Large intestine (tissue), 3 donors: ENCODE results near the gene TBC1D2. TPM values are rescaled to one million over a fixed set of nuclear protein-coding genes. Genes with fewer than 3 reads are reported as not detected.

Experiments used
- DNase-seq, 2 donors: peaks; one replicate each; pipeline versions ENCODE4 v3.0.0 to v3.0.0-alpha.2; 2013
- H3K27ac ChIP-seq: one replicate; pipeline ENCODE4 v1.5.1; 2013; ENCODE audit warnings: low read length
- H3K27me3 ChIP-seq: 2 replicates; pipeline ENCODE4 v1.6.1; 2013; ENCODE audit warnings: low read length; ENCODE audit not compliant: control insufficient read depth, insufficient read depth
- H3K36me3 ChIP-seq: 2 replicates; pipeline ENCODE4 v1.6.1; 2013; ENCODE audit warnings: low read length; ENCODE audit not compliant: control insufficient read depth, insufficient read depth
- H3K4me1 ChIP-seq: one replicate; pipeline ENCODE4 v1.6.1; 2013; ENCODE audit warnings: low read length; ENCODE audit not compliant: control insufficient read depth, insufficient read depth
- H3K4me3 ChIP-seq: one replicate; pipeline ENCODE4 v1.5.1; 2013; ENCODE audit warnings: low read length
- H3K9me3 ChIP-seq: one replicate; pipeline ENCODE4 v1.6.1; 2013; ENCODE audit warnings: mild to moderate bottlenecking, low read depth, low read length, moderate library complexity; ENCODE audit not compliant: control insufficient read depth
- WGBS: methylation state at CpG from one replicate; pipeline ENCODE4 v1.1.5; 2013; ENCODE audit warnings: low lambda C conversion rate; ENCODE audit not compliant: insufficient coverage; 5-methylcytosine and 5-hydroxymethylcytosine counted together
- polyA plus RNA-seq: library from polyadenylated mRNA; unstranded; fragments of 120-200 nt; gene quantifications from one replicate; pipeline ENCODE4 v1.2.1, GENCODE V29; 2013

Gene TBC1D2
- polyA plus RNA-seq, 1 donor = 30.1 TPM

DNA sequence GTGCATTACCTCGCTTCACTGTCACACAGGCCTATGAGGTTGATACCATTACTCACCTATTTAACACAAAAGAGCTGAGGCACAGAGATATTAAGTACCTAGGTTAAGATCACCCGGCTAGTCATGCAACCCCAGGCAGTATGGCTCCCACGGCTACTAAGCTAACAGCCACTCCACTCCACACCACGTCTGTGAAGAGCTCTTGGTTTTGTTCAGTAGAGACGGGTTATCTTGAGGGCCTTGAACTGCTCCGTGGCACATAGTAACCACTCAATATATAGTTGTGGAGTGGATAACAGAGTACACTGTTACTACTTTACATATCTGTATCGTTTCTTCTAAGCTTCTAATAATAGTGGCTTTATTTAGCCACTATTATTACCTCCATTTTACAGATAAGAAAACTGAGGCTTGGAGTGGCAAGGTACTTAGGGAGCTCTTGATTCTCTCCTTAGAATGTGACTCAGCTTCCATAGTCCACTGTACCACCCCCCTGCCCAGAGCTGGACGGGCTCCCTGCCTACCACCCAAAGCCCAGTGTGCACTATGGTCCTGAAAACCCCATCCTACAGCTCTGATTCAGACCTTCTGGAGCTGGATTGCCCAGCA, 62.0 kb downstream of the TBC1D2 start:
- no peak for DNase-seq
- 67% methylated on average over 1 of the region's 8 CpGs for WGBS
- peak overlapping the region; percentile 98 for H3K27ac ChIP-seq

GRCh38 chr9:98192503-98193335, 62.7 kb downstream of the TBC1D2 start, which contains the start of gene CORO2A:
Gene CORO2A (minus strand): TSS chr9:98192637. CDS start chr9:98157660, 34,977 bp downstream.
- Histone ChIP-seq H3K4me1 (peaks cover 26% of the 10 kb centered on the region), H3K27ac (peak within 1 kb of the TSS; percentile 98), H3K36me3 (peaks cover 2% of the 10 kb centered on the region), H3K9me3 (no peaks in the 10 kb centered on the region), H3K27me3 (peaks cover 4% of the 10 kb centered on the region), H3K4me3 (peak within 1 kb of the TSS; percentile 93)
- WGBS = no CpG with 5 or more reads among the region's 95 CpGs
- DNase-seq = peak; percentile 86 to 93

More for the DNA sequence above, 62.0 kb downstream of the TBC1D2 start:
- peaks cover 20% of the 10 kb centered on the region for H3K4me1 ChIP-seq
- H3K9me3 ChIP-seq = no peaks in the 10 kb centered on the region
- peaks cover 4% of the 10 kb centered on the region for H3K36me3 ChIP-seq
- peaks cover 4% of the 10 kb centered on the region for H3K27me3 ChIP-seq
- peak overlapping the region; percentile 56 for H3K4me3 ChIP-seq

- Histone ChIP-seq H3K36me3 (peaks cover 2% of the 10 kb centered on the region), H3K4me3 (peak overlapping the region; percentile 93), H3K9me3 (no peaks in the 10 kb centered on the region), H3K27me3 (peaks cover 4% of the 10 kb centered on the region), H3K4me1 (peaks cover 28% of the 10 kb centered on the region), H3K27ac (peak overlapping the region; percentile 93)
- peak in 1 of 2 donors; percentile 78 for DNase-seq
- no CpG with 5 or more reads among the region's 47 CpGs for WGBS
Observed at GRCh38 chr9:98191671-98192502, 63.6 kb downstream of the TBC1D2 start.

- peaks cover 33% of the 10 kb centered on the region for H3K4me1 ChIP-seq
- no peaks in the 10 kb centered on the region for H3K36me3 ChIP-seq
- peaks cover 4% of the 10 kb centered on the region for H3K27me3 ChIP-seq
- no peak for DNase-seq
- H3K9me3 ChIP-seq = no peaks in the 10 kb centered on the region
- no CpG with 5 or more reads among the region's 5 CpGs for WGBS
- H3K27ac ChIP-seq = peak overlapping the region; percentile 93
- peak overlapping the region; percentile 93 for H3K4me3 ChIP-seq
Observed at GRCh38 chr9:98191181-98191608, 64.3 kb downstream of the TBC1D2 start.

GRCh38 chr9:98190757-98191105, 64.7 kb downstream of the TBC1D2 start:
- WGBS = no CpG with 5 or more reads among the region's 5 CpGs
- H3K36me3 ChIP-seq = no peaks in the 10 kb centered on the region
- peak in 1 of 2 donors; percentile 58 for DNase-seq
- H3K9me3 ChIP-seq = no peaks in the 10 kb centered on the region
- peaks cover 4% of the 10 kb centered on the region for H3K27me3 ChIP-seq
- H3K4me1 ChIP-seq = peaks cover 38% of the 10 kb centered on the region
- H3K4me3 ChIP-seq = peak overlapping the region; percentile 93
- peak overlapping the region; percentile 93 for H3K27ac ChIP-seq

DNA sequence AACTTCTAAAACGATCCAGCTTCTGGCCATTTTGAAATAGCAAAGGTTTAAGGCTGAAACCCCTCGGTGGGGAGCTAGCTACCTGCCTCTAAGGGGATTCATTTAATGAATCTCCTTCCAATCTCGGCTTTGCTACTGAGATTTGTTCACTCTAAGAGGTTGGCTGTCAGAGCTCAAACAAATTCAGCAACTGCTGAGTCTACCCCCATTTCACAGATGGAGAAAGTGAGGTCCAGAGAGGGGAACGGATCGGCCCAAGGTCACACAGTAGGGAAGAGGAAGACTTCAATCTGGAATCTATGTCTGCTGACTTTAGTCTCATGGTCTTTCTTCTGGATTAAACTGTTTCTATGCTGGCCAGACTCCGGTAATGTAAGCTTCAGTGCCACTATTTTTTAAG, 66.0 kb downstream of the TBC1D2 start:
- Histone ChIP-seq H3K9me3 (no peaks in the 10 kb centered on the region), H3K27me3 (peaks cover 4% of the 10 kb centered on the region), H3K27ac (peak overlapping the region; percentile 93), H3K4me3 (no peak overlapping the region), H3K4me1 (peaks cover 49% of the 10 kb centered on the region), H3K36me3 (peaks cover 1% of the 10 kb centered on the region)
- DNase-seq = no peak
- 83% methylated on average over 1 of the region's 6 CpGs for WGBS

- Histone ChIP-seq H3K9me3 (no peaks in the 10 kb centered on the region), H3K27me3 (peaks cover 4% of the 10 kb centered on the region), H3K4me3 (no peak overlapping the region), H3K36me3 (peaks cover 4% of the 10 kb centered on the region), H3K4me1 (peaks cover 59% of the 10 kb centered on the region), H3K27ac (peak overlapping the region; percentile 93)
- WGBS = 86% methylated on average over 1 of the region's 5 CpGs
- no peak for DNase-seq
Observed at GRCh38 chr9:98187926-98188325, 67.5 kb downstream of the TBC1D2 start.

- Histone ChIP-seq H3K27me3 (no peaks in the 10 kb centered on the region), H3K27ac (no peak overlapping the region), H3K9me3 (no peaks in the 10 kb centered on the region), H3K4me3 (no peak overlapping the region), H3K36me3 (peaks cover 4% of the 10 kb centered on the region), H3K4me1 (peaks cover 75% of the 10 kb centered on the region)
- no CpG with 5 or more reads among the region's 1 CpG for WGBS
- no peak for DNase-seq
Observed at GRCh38 chr9:98186236-98186635, 69.2 kb downstream of the TBC1D2 start.

GRCh38 chr9:98185611-98186171, 69.8 kb downstream of the TBC1D2 start:
- Histone ChIP-seq H3K36me3 (peaks cover 4% of the 10 kb centered on the region), H3K4me3 (no peak overlapping the region), H3K4me1 (peaks cover 78% of the 10 kb centered on the region), H3K27me3 (no peaks in the 10 kb centered on the region), H3K27ac (peak overlapping the region; percentile 98), H3K9me3 (no peaks in the 10 kb centered on the region)
- DNase-seq = no peak
- no CpG with 5 or more reads among the region's 6 CpGs for WGBS
